Astrocyte (in vitro differentiated cells and primary cell): ENCODE results near the gene CLEC2D. TPM values are rescaled to one million over a fixed set of nuclear protein-coding genes. Genes with fewer than 3 reads are reported as not detected.

Experiments
- DNase-seq: peaks from one replicate; pipeline ENCODE4 v3.0.0-alpha.2; 2010; ENCODE audit warnings: low read depth
- FAIRE-seq: peaks from 2 replicates; lab custom pipeline; 2011; peaks lifted over from hg19 to GRCh38; lab: Jason Lieb, UNC
- H2AFZ ChIP-seq: 2 replicates; pipeline ENCODE4 v1.6.0; 2012; ENCODE audit warnings: low read depth, low read length, inconsistent platforms
- H3K27ac ChIP-seq: 2 replicates; pipeline ENCODE4 v1.5.1; 2011; ENCODE audit warnings: low read depth, low read length, inconsistent platforms
- H3K27me3 ChIP-seq: 2 replicates; pipeline ENCODE4 v1.6.0; 2011; ENCODE audit warnings: low read length, inconsistent platforms; ENCODE audit not compliant: insufficient read depth
- H3K36me3 ChIP-seq: 2 replicates; pipeline ENCODE4 v1.5.1; 2011; ENCODE audit warnings: low read length, inconsistent platforms; ENCODE audit not compliant: insufficient read depth
- H3K4me1 ChIP-seq: 2 replicates; pipeline ENCODE4 v1.5.1; 2011; ENCODE audit warnings: low read length, inconsistent platforms; ENCODE audit not compliant: insufficient read depth
- H3K4me2 ChIP-seq: 2 replicates; pipeline ENCODE4 v1.6.0; 2012; ENCODE audit warnings: low read length, inconsistent platforms
- H3K4me3 ChIP-seq: 2 replicates; pipeline ENCODE4 v1.5.1; 2011; ENCODE audit warnings: low read depth, mild to moderate bottlenecking, low read length, inconsistent platforms; ENCODE audit not compliant: insufficient read depth
- H3K79me2 ChIP-seq: 2 replicates; pipeline ENCODE4 v1.6.0; 2012; ENCODE audit warnings: mild to moderate bottlenecking, low read length, inconsistent platforms; ENCODE audit not compliant: insufficient read depth
- H3K9ac ChIP-seq: 2 replicates; pipeline ENCODE4 v1.6.0; 2012; ENCODE audit warnings: mild to moderate bottlenecking, low read length, inconsistent platforms
- H3K9me3 ChIP-seq: 2 replicates; pipeline ENCODE4 v1.5.1; 2012; ENCODE audit warnings: low read depth, mild to moderate bottlenecking, low read length, inconsistent platforms; ENCODE audit not compliant: insufficient read depth
- H4K20me1 ChIP-seq: 2 replicates; pipeline ENCODE4 v1.6.0; 2012; ENCODE audit warnings: low read length, inconsistent platforms; ENCODE audit not compliant: insufficient read depth
- H3K27ac Mint-ChIP-seq: one replicate; pipeline ENCODE4 v1.8.0; 2021; ENCODE audit warnings: mild to moderate bottlenecking, mixed read lengths; ENCODE audit not compliant: unreplicated experiment
- H3K27me3 Mint-ChIP-seq: one replicate; pipeline ENCODE4 v1.8.0; 2021; ENCODE audit warnings: low read depth, mixed read lengths; ENCODE audit not compliant: unreplicated experiment
- H3K36me3 Mint-ChIP-seq: one replicate; pipeline ENCODE4 v1.8.0; 2021; ENCODE audit warnings: low read depth, mixed read lengths; ENCODE audit not compliant: unreplicated experiment
- H3K4me1 Mint-ChIP-seq: one replicate; pipeline ENCODE4 v1.8.0; 2021; ENCODE audit warnings: low read depth, mixed read lengths; ENCODE audit not compliant: unreplicated experiment
- H3K4me3 Mint-ChIP-seq: one replicate; pipeline ENCODE4 v1.8.0; 2021; ENCODE audit warnings: mild to moderate bottlenecking, moderate library complexity, mixed read lengths; ENCODE audit not compliant: unreplicated experiment
- H3K9me3 Mint-ChIP-seq: one replicate; pipeline ENCODE4 v1.8.0; 2021; ENCODE audit warnings: mild to moderate bottlenecking, mixed read lengths; ENCODE audit not compliant: unreplicated experiment
- EZH2 ChIP-seq: IDR thresholded peaks from 2 replicates; pipeline ENCODE4 v1.6.1; 2012; ENCODE audit warnings: mild to moderate bottlenecking, low read length, inconsistent platforms; ENCODE audit not compliant: insufficient read depth
- total RNA-seq: library from RNA; stranded (reverse); gene quantifications from 2 replicates; pipeline ENCODE4 v1.2.1, GENCODE V29; 2021
- TF ChIP-seq, protein P1 (sequence below): IDR thresholded peaks from 2 replicates; pipeline ENCODE4 v1.5.1; 2011; ENCODE audit warnings: low read depth, mild to moderate bottlenecking, inconsistent platforms, low read length, moderate library complexity; ENCODE audit not compliant: insufficient read depth

The CLEC2D gene
- total RNA-seq, 1 donor from 2014 or later = 4.7 TPM

DNA sequence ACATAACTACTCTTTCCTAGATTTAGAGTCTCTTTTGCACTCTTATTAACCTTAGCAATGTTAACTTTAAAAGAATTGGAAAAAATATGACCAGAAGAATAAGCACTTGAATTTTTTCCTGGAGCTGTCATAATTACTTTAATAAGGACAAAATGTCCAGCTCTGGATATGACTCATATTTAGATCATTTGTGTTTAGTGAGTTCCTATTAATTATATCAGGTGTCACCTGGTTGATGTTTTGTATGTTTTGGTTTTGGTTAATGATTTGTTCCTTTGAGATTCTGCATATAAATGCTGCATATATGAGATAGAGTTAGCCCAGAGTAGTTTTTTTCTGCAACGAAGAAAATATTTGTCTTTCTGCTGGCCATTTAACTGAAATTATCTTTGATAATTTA lies 58.3 kb downstream of the CLEC2D start:
- no peak overlapping the region for H3K4me3 ChIP-seq
- Mint-ChIP-seq H3K4me1 (no peaks in the 10 kb centered on the region), H3K4me3 (no peak overlapping the region), H3K9me3 (no peaks in the 10 kb centered on the region), H3K36me3 (no peaks in the 10 kb centered on the region), H3K27ac (no peak overlapping the region), H3K27me3 (no peaks in the 10 kb centered on the region)
- no peak for DNase-seq
- H3K4me2 ChIP-seq = no peak overlapping the region
- no peak overlapping the region for H2AFZ ChIP-seq
- H3K27ac ChIP-seq = no peak overlapping the region
- H3K4me1 ChIP-seq = no peaks in the 10 kb centered on the region
- no peaks in the 10 kb centered on the region for H3K27me3 ChIP-seq
- H3K9me3 ChIP-seq = no peaks in the 10 kb centered on the region
- no peak overlapping the region for H3K9ac ChIP-seq
- FAIRE-seq = no peak
- no peaks in the 10 kb centered on the region for H3K36me3 ChIP-seq
- TF ChIP-seq, protein P1, sequence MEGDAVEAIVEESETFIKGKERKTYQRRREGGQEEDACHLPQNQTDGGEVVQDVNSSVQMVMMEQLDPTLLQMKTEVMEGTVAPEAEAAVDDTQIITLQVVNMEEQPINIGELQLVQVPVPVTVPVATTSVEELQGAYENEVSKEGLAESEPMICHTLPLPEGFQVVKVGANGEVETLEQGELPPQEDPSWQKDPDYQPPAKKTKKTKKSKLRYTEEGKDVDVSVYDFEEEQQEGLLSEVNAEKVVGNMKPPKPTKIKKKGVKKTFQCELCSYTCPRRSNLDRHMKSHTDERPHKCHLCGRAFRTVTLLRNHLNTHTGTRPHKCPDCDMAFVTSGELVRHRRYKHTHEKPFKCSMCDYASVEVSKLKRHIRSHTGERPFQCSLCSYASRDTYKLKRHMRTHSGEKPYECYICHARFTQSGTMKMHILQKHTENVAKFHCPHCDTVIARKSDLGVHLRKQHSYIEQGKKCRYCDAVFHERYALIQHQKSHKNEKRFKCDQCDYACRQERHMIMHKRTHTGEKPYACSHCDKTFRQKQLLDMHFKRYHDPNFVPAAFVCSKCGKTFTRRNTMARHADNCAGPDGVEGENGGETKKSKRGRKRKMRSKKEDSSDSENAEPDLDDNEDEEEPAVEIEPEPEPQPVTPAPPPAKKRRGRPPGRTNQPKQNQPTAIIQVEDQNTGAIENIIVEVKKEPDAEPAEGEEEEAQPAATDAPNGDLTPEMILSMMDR = no peak
- no peak for TF ChIP-seq EZH2
- H4K20me1 ChIP-seq = no peaks in the 10 kb centered on the region
- H3K79me2 ChIP-seq = no peaks in the 10 kb centered on the region

DNA sequence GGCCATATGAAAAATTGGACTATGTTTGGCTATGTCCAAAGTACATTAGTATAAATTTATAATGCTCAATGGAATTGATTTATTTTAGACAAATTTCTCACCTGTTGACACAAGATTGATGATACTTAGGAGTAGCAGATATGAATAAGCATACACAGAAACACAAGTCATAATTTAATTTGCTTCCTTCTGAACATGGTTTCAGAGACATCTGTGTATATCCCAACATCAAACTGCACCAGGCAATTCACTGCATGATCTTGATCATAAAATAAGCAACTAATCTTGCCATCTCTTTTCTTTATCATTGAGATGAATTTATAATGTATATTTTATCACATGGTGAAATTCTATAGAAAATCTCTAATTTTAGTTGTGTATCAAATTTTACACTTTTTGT lies 59.6 kb downstream of the CLEC2D start:
- no peaks in the 10 kb centered on the region for H3K27me3 ChIP-seq
- no peaks in the 10 kb centered on the region for H3K27me3 Mint-ChIP-seq
- no peak overlapping the region for H3K4me2 ChIP-seq
- H3K9me3 ChIP-seq = no peaks in the 10 kb centered on the region
- no peaks in the 10 kb centered on the region for H3K79me2 ChIP-seq
- no peak overlapping the region for H2AFZ ChIP-seq
- TF ChIP-seq, protein P1 = no peak
- TF ChIP-seq EZH2 = no peak
- no peaks in the 10 kb centered on the region for H3K4me1 ChIP-seq
- H3K27ac Mint-ChIP-seq = no peak overlapping the region
- H3K36me3 ChIP-seq = no peaks in the 10 kb centered on the region
- H3K9me3 Mint-ChIP-seq = no peaks in the 10 kb centered on the region
- no peak overlapping the region for H3K9ac ChIP-seq
- no peaks in the 10 kb centered on the region for H4K20me1 ChIP-seq
- FAIRE-seq (no peak), DNase-seq (no peak)
- H3K4me3 Mint-ChIP-seq = no peak overlapping the region
- no peaks in the 10 kb centered on the region for H3K4me1 Mint-ChIP-seq
- no peak overlapping the region for H3K4me3 ChIP-seq
- H3K36me3 Mint-ChIP-seq = no peaks in the 10 kb centered on the region
- H3K27ac ChIP-seq = no peak overlapping the region

DNA sequence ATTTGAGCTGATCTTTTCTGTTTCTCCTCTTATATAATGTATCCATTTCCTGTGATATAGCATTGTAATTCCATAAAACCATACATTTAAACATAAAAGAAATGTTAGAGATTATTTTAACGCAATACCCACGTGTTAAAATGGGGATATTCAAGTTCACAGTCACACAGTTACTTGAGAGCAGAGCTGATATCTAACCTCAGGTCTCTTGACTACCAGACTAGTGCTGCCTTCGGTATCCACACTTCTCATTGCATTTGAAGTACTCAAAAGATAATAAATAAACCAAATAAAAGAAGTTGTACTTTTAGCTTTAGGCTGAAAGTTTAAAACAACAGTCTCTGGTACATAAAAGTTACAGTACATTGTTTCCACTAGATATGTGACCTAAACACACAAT lies 60.5 kb downstream of the CLEC2D start:
- H3K4me3 Mint-ChIP-seq = no peak overlapping the region
- no peaks in the 10 kb centered on the region for H3K9me3 ChIP-seq
- no peak overlapping the region for H3K4me2 ChIP-seq
- H3K9ac ChIP-seq = no peak overlapping the region
- no peaks in the 10 kb centered on the region for H3K79me2 ChIP-seq
- no peaks in the 10 kb centered on the region for H3K4me1 ChIP-seq
- no peaks in the 10 kb centered on the region for H4K20me1 ChIP-seq
- no peak for TF ChIP-seq EZH2
- TF ChIP-seq, protein P1 = no peak
- no peaks in the 10 kb centered on the region for H3K9me3 Mint-ChIP-seq
- no peaks in the 10 kb centered on the region for H3K27me3 Mint-ChIP-seq
- no peaks in the 10 kb centered on the region for H3K36me3 Mint-ChIP-seq
- H3K27me3 ChIP-seq = no peaks in the 10 kb centered on the region
- no peaks in the 10 kb centered on the region for H3K4me1 Mint-ChIP-seq
- no peak overlapping the region for H3K27ac Mint-ChIP-seq
- H2AFZ ChIP-seq = no peak overlapping the region
- no peaks in the 10 kb centered on the region for H3K36me3 ChIP-seq
- H3K27ac ChIP-seq = no peak overlapping the region
- no peak overlapping the region for H3K4me3 ChIP-seq
- DNase-seq (no peak), FAIRE-seq (no peak)
